ENCODE measurements around the gene FHIP1A.

DNA sequence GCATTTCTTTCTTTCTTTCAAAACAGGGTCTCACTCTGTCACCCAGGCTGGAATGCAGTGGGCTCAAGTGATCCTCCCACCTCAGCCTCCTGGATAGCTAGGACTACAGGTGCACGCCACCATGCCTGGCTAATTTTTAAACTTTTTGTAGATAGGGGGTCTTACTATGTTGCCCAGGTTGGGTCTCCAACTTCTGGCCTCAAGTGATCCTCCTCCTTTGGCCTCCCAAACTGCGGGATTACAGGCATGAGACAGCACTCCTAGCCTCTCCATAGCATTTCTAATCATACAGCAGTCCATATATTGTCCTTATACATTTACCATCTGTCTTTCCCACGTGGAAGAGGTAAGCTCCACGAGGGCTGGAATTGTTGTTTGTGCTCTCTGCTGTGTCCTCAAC lies 2.0 kb upstream of the FHIP1A start:
- no peak for TF ChIP-seq CTCF (IDR thresholded peaks at IDR 0.05)
- no peak for TF ChIP-seq POLR2A (IDR thresholded peaks at IDR 0.05)

Measured in testis (tissue), 2 donors.